ENCODE results near the gene GABARAPL1.

Gene GABARAPL1

GRCh38 chr12:10235761-10236631 is 23.3 kb downstream of the GABARAPL1 start:
- no peak for DNase-seq

DNA sequence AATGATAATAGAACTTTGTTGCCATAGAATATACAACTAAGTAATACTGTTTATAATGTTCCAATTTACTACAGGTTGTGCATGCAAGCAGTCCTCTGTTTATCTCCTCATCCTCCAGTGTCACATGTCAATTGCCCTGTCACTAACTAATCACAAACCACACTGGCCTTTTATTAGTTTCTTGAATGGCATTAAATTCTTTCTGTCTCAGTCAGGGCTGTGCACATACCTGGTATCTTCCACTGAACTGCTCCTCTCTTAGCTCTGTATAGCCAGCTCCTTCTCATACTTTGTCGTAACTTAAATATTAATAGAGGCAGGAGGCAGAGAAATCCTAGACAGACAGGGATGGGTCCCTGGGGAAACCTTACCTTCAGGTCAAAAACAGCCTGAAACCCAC is 24.0 kb downstream of the GABARAPL1 start:
- DNase-seq = no peak

DNA sequence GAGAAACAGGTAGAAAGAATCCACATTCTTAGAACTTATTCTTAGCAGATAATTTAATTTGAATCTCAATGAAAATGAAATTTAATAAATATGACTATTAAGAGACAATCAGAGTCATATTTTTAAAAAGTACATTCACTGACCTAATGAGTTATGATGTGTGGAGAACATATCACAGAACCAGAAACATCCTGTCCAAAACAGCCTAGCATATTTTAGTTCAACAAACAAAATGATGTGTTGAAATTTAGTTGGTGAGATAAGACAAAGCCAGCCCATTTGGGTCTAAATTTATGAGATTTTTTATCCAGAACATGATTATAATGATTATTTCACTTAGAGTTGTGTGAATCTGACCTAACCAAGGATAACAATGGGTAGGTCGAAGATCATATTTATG is 25.8 kb downstream of the GABARAPL1 start:
- DNase-seq = no peak

GRCh38 chr12:10241290-10241689 is 28.6 kb downstream of the GABARAPL1 start:
- no peak for DNase-seq

DNA sequence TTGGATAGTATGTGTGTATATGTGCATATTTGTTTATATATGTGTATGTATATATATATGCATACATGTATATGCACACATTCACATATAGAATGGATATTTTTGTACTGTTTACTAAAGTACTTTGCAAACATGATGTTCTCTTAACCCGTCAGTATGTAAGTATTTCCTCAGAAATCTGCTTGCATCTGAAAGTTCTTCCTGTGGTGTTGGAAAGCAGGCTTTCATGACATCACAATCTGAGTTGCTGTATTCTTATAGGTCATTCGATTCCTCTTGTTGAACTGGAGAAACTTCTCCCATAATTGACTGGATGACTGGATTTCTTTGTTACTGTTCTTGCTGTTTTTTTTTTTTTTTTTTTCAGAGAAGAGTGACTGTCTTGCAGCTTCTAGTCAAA is 29.1 kb downstream of the GABARAPL1 start:
- DNase-seq = no peak

DNA sequence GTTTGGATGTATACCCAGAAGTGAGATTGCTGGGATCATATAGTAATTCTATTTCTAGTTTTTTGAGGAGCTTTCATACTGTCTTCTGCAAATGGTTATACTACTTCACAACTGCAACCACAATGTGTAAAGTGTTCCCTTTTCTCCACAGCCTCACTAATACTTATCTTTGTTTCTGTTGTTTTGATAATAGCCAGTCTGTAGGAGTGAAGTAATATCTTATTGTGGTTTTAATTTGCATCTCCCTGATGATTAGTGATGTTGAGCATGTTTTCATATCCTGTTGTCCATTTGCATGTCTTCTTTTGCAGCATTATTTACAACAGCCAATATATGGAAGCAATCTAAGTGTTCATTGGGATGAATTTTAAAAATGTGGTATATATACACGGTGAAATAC is 29.9 kb downstream of the GABARAPL1 start:
- no peak for DNase-seq

DNA sequence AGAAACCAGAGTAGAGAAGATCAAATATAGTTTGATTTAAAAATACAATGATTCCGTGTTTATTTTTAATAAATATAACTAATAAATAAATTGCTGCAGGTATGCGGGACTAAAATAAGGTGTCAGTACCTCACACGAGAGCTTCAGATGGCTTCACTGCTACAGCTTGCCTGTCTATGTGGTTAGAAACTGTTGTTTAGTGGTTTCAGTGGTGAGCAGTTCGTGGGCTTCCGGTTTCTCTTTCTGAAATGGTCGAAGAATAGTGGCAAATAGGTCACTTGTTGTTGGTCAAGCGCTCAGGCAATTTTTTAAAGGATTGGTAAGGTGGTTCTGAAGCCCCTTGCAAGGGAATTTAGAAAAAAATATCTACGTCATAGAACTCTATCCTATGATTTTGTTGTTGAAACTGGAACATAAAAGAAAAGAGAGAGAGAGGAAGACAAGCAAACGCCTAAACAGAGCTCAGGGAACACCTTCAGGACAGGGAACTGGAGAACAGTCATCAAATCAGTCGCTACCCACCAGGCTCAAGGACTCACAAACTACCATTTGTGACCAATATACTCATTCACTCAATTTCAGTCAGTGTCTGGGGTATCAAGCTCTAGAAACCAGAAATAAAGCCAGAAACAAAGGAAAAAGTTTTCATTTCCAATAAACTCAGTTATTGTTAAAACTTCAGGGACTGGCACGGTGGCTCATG is 31.3 kb downstream of the GABARAPL1 start:
- no peak for DNase-seq

DNA sequence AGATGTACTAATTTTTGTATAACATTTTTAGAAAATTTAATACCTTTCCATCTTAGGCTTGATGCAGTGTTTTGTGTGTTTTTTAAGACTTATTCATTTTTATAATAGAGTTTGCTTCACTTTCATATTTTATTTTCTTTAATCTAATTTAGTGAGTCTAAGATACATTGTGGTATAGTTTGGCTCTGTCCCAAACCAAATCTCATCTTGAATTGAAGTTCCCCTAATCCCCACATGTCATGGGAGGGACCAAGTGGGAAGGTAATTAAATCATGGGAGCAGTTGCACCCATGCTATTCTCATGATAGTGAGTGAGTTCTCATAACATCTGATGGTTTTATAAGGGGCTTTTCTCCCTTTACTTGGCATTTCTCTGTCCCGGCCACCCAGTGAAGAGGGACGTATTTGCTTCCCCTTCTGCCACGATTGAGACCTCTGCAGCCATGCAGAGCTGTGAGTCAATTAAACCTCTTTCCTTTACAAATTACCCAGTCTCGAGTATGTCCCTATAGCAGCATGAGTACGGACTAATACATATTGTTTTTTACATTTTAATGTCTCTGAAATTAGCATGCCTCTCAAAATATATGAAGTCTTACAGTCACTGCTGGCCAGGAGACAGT is 34.9 kb downstream of the GABARAPL1 start:
- DNase-seq = no peak

DNA sequence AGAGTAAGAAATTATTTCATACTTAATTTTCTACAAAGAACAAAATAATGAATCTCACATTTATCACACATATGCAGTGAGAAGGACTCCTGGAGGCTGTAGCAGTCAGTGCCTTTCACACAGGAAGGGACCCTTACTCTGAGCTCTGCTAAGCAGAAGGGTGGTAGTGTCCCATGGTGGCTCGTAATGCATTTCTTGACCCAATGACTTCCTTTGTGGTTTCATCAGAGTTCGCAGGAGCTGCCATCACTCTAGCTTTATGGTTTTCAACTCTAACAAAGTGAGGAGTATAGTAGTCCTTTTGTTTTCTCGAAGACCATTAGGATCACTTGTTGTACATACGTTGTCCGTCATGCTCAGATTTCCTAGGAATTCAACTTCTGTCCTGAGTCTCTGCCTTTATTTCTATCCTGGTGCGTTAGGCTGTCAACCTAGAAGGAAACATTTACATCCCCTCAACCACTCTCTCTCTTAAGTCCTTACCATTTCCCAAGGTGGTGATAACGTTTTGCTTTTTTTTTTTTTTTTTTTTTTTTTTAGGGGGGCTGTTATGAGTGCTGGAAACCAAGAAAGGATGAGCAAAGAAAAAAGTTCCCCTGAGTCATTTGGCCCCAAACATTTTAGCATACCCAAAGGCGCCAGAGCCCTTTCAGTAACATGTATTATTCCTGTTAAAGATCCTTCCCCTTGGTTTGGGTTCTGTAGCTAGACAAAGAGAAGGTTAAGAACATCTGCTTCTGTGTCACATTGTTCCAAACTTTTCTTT is 37.2 kb downstream of the GABARAPL1 start:
- no peak for DNase-seq

DNA sequence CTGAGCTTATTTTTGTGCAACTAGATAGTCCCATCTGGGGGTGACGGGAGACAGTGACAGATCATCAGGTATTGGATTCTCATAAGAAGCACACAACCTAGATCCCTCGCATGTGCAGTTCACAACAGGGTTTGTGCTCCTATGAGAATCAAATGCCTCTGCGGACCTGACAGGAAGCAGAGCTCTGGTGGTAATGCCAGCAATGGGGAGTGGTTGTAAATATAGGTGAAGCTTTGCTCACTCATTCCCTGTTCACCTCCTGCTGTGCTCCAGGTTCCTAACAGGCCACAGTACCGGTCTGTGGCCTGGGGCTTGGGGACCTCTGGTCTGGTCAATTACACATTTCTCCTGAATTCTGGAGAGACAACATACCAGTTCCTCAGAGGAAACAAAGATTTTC is 39.0 kb downstream of the GABARAPL1 start:
- DNase-seq = no peak

DNA sequence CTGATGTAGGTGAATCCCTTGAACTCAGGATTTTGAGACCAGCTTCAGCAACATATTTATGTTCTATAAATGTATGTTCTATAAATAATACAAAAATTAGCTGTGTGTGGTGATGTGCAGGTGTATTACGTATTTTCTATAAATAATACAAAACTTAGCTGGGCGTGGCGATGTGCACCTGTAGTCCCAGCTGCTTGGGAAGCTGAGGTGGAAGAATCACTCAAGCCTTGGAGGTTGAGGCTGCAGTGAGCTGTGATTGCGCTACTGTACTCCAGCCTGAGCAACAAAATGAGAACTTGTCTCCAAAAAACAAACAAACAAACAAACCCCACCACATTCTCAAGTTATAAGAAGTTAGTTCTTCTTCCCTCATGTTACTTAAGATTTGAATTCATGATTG is 39.5 kb downstream of the GABARAPL1 start:
- no peak for DNase-seq

- no peak for DNase-seq
Observed at GRCh38 chr12:10256064-10256463, 43.4 kb downstream of the GABARAPL1 start.

- no peak for DNase-seq
Observed at GRCh38 chr12:10260927-10261326, 48.2 kb downstream of the GABARAPL1 start.

- no peak for DNase-seq
Observed at GRCh38 chr12:10268037-10268436, 55.4 kb downstream of the GABARAPL1 start.

GRCh38 chr12:10272467-10272866 is 59.8 kb downstream of the GABARAPL1 start:
- DNase-seq = no peak

All from 8988T (cell line).